Limb (tissue), 2 donors: ENCODE measurements around the gene MVB12B.
"Not testable (repeated sequence)": the region's sequence is repeated elsewhere in the genome, so short reads cannot be mapped to it uniquely, and the experiment has no call there.

Experiments used
- DNase-seq, 2 donors: peaks; one replicate each; pipeline ENCODE4 v3.0.0-alpha.2; 2016; ENCODE audit errors: extremely low spot score in 2 of 2

Gene MVB12B

GRCh38 chr9:126468141-126468825 lies 141.7 kb downstream of the MVB12B start:
- no peak for DNase-seq

GRCh38 chr9:126470241-126470993 lies 143.8 kb downstream of the MVB12B start:
- no peak for DNase-seq

- DNase-seq: no peak
Measured at GRCh38 chr9:126471084-126471624, 144.5 kb downstream of the MVB12B start.

- no peak for DNase-seq
Measured at GRCh38 chr9:126472198-126472947, 145.7 kb downstream of the MVB12B start.

GRCh38 chr9:126472948-126473298 lies 146.3 kb downstream of the MVB12B start:
- DNase-seq: no peak

GRCh38 chr9:126474206-126474765 lies 147.7 kb downstream of the MVB12B start:
- no peak for DNase-seq

DNA sequence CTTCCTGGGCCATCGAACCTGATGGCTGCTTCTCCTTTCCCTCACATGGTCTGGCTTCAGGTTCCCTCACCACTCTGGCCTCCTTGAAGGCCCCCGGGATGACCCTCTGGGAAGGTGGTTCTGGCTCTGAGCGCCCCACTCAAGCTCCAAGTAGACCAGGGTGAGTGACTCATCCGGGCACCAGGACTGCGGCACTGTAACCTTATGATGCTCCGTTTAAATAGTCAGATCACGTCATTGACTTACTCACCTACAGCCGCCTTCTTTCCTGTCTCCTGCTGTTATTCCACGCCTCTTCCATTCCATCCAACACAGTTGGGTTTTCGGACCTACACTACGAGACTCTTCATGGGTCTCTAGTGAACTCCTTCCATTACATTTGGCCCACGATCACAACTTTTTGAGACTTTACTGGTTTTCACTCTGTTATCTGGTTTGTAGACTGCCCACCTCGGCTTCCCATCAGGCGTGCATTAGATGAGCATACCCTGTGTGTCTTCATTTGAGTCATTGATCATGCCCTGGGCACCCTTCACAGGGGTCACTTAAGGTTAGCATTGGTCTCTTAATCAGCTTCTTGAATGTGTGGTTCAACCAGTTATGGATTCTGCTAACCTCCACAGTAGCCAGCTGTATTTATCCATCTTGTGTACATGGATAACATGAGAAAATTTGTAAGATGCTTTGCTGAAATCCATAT lies 148.3 kb downstream of the MVB12B start:
- no peak for DNase-seq

DNA sequence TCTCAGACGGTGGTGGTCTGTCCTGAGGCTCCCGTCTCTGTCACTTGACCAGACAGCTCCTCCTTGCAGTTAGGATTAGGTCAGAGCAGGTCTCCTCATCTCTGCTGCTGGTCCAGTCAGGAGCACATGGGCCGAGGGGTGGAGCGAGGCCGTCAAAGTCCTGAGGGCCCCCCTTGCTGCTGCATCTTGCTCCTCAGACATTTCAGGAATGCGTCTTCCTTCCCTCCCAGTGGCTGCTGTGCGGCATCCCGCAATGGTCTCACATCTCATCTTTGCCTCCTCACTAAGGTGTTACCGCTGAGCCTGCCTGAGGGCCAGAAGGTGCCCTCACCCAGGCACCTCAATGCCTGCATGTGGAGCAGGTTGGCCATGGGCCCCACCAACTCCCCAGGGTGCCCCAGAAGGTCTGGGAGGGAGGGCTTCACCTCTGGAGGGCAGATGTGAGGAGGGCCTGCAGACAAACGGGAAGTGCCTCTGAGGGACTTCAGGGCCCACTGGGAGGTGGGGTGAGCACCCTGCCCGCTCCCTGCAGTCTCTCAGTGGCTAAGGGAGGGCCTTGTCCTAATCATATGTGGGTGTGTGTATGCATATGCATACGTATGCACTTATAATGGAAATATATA lies 149.4 kb downstream of the MVB12B start:
- no peak for DNase-seq

- DNase-seq: not testable (repeated sequence)
Measured at GRCh38 chr9:126477432-126477831, 150.8 kb downstream of the MVB12B start.

DNA sequence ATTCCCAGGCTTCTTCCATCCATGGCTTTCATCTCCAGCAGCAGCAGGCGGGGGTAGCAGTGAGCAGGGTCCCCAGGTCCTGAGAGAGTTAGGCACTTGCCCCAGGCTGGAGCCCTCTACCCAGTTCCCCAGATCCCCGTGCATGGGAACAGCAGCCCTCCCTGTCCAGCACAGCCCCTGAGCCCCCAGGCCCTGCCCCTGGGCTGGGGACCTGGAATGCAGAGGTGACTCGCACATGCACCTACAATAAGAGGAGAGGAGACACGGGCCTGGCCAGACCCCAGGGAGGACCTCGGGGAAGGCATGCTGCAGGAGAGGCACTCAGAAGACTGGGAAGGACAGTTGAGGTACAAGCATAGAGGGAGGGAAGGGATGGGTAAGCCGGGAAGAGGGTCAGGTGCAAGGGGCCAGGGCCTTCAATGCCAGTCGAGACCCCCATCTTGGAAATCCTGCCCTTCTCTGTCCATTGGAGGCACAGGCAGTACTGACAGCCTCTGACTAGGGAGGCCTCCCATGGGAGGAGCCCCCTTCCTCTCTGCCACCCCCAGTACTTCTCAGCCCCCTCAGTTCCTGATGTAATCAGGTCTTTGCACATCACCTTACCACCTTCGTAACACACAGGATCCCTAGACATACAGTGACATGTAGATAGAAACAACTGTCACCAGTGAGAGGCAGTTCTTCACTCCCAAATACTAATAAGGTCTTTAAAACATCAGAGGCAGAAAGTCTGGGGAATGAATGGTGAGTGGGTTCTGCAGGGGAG lies 151.8 kb downstream of the MVB12B start:
- DNase-seq: no peak

- no peak for DNase-seq
Measured at GRCh38 chr9:126479515-126479914, 152.9 kb downstream of the MVB12B start.

DNA sequence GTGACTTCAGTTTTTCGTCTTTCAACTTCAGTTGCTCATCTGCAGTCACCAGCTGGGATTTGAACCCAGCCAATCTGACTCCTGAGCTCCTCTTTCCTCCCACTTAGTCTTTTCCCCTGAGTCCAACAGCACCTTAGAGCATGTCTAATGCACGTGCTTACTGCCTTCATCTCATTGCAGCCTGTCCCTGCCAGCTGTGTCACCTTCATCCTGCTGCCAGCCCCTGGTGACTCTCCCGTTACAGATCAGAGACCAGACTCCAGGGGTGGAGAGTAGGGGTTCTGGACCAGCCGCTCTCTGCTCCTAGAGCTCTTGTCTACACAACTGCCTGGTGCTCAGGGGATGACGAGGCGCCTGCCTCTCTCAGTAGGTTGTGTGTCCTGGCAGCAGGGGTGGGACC lies 154.2 kb downstream of the MVB12B start:
- DNase-seq: no peak

- DNase-seq: no peak
Measured at GRCh38 chr9:126481862-126482261, 155.2 kb downstream of the MVB12B start.

DNA sequence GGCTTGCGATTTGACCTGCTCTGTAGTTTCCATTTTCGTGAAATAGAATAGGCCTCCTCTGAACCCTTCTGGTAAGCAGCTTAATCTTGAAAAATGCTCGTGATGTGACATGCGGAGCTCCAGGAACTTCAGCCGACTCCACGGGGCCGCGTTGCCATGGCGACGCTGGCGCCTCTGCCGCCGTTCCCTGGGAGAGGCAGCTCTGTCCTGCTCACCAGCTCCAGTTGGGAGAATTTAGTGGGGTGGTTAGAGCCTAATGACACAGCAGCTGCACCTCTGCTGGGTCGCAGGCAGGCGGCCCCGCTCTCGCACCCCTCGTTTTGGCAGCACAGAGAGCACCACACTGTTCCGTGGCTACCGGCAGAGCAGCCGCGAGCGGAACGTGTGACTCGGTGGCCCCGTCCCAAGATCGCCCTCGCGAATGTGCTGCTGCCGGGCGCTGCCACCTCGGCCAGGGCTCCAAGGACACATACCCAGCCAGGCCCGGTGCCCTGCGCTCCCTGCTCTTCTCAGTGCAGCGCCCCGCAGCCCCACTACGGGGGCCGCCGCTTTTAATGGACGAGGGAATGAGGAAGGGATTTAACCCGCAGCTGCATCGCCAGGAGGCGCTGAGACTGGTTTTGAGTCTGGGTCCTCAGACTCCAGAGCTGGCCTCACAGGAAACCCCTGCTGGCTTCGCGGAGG lies 155.9 kb downstream of the MVB12B start:
- peak; percentile 79 to 86 for DNase-seq

GRCh38 chr9:126483468-126484073 lies 156.9 kb downstream of the MVB12B start:
- DNase-seq: no peak

DNA sequence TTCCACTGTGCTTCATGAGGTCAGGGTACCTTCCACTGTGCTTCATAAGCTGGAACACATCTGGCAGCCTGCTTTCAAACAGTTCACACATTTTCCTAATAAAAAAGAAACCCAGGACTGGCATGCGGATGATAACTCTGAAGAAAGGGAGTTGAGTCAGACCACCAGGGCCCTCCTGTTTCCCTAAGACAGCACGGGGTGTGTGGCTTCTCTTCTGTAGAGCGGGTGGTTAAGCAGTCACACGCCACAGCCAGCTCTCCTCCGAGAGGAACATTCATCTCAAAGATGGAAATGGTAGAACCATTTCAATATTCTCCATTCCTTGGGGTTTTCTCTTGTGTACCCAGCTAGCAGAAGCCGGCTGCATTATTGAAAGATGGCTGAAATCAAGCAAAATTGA lies 159.0 kb downstream of the MVB12B start:
- DNase-seq: no peak

- no peak for DNase-seq
Measured at GRCh38 chr9:126486276-126486675, 159.6 kb downstream of the MVB12B start.

GRCh38 chr9:126487856-126488255 lies 161.2 kb downstream of the MVB12B start:
- no peak for DNase-seq

DNA sequence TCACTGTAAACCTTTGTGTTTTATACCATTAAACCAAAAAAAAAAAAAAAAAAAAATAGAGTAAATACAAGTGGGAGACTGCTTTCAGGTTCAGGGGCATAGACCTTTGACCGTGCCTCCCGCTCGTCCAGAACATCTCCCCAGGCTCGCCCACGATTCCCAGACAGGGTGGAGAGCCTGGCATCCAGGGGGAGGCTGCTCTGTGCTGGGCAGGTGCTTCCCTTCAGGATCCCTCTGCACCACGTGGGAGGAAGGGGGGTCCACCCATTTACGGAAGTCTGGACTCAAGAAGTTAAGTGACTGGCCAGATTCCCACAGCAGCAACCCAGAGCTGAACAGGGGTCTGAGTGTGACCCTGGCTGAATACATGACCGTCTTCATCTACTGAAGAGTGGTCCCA lies 161.7 kb downstream of the MVB12B start:
- DNase-seq: no peak
